HepG2 (cell line): ENCODE measurements around the gene SFT2D1. TPM values are rescaled to one million over a fixed set of nuclear protein-coding genes. Genes with fewer than 3 reads are reported as not detected.
A peak's percentile ranks its signal among the peaks of the same experiment; 100 is the strongest.

Experiments used
- ATAC-seq: fragments of 200-7000 bp; cut with Tn5 transposase; 3 replicates; pipeline ENCODE4 v1.9.1; 2020; ENCODE audit warnings: mild to moderate bottlenecking, moderate library complexity
- BruUV-seq: library from RNA; stranded (reverse); fragments of 400-500 nt; replicated peaks from 2 replicates; lab custom pipeline; 2021; lab: Mats Ljungman, UMichigan
- CTCF ChIA-PET: fragments of 300-600 bp; formaldehyde crosslinking; extraction: SDS; loops from one replicate; lab custom pipeline; 2021; ENCODE audit warnings: low total read pairs, inconsistent platforms, low intra/inter-chr PET ratio; lab: Yijun Ruan, JAX
- POLR2A ChIA-PET: fragments of 350-600 bp; sonication (Branson Sonifier 250); formaldehyde crosslinking; loops from one replicate; lab custom pipeline; 2020; ENCODE audit warnings: antibody characterized with exemption, inconsistent platforms; lab: Yijun Ruan, JAX
- DNase-seq: peaks from one replicate; pipeline ENCODE4 v3.0.0-alpha.2; 2015; ENCODE audit warnings: low spot score
- FAIRE-seq: peaks from 3 replicates; lab custom pipeline; 2011; peaks lifted over from hg19 to GRCh38; lab: Jason Lieb, UNC
- H2AFZ ChIP-seq: one replicate; pipeline ENCODE4 v1.6.1; 2011; ENCODE audit warnings: low read length, inconsistent platforms
- H3K27ac ChIP-seq: fragments of 300-600 bp; 3 replicates; pipeline ENCODE4 v1.8.0; 2011; ENCODE audit warnings: mixed run types, mild to moderate bottlenecking, mixed read lengths, low read length, inconsistent platforms; ENCODE audit not compliant: insufficient read depth; ENCODE audit errors: extremely low read length
- H3K27me3 ChIP-seq, 2 experiments: fragments of 200-600 bp in 1 of 2; 2 replicates in 1 of 2; 3 replicates in 1 of 2; pipeline versions ENCODE4 v1.6.0 to v1.8.0; 2011; ENCODE audit warnings: low read length in 2 of 2, mild to moderate bottlenecking in 2 of 2, moderate library complexity in 2 of 2, inconsistent platforms in 1 of 2; ENCODE audit not compliant: insufficient read depth in 2 of 2, control insufficient read depth in 1 of 2
- H3K36me3 ChIP-seq, 2 experiments: fragments of 200-600 bp in 1 of 2; replicated peaks in 1 of 2; 2 replicates in 1 of 2; 3 replicates in 1 of 2; pipeline versions ENCODE4 v1.5.1 to v1.8.0; 2011; ENCODE audit warnings: low read length in 2 of 2, inconsistent platforms in 1 of 2; ENCODE audit not compliant: insufficient read depth in 2 of 2, control insufficient read depth in 1 of 2
- H3K4me1 ChIP-seq: 2 replicates; pipeline ENCODE4 v1.5.1; 2012; ENCODE audit warnings: low read length, inconsistent platforms; ENCODE audit not compliant: insufficient read depth
- H3K4me2 ChIP-seq: 2 replicates; pipeline ENCODE4 v1.6.0; 2011; ENCODE audit warnings: low read depth, low read length, inconsistent platforms
- H3K4me3 ChIP-seq, 3 experiments: fragments of 200-600 bp in 1 of 3; sonication (generic), shearing (Covaris generic) in 1 of 3; replicated peaks in 1 of 3; 2 replicates each; pipeline ENCODE4 v1.5.1; 2011 to 2016; ENCODE audit warnings: low read length in 3 of 3, inconsistent platforms in 2 of 3, low read depth in 2 of 3, mild to moderate bottlenecking in 2 of 3, control low read depth in 1 of 3, mixed read lengths in 1 of 3; ENCODE audit not compliant: insufficient read depth in 1 of 3
- H3K79me2 ChIP-seq: one replicate; pipeline ENCODE4 v1.6.1; 2011; ENCODE audit warnings: low read length, inconsistent platforms; ENCODE audit not compliant: insufficient read depth
- H3K9ac ChIP-seq: 2 replicates; pipeline ENCODE4 v1.6.0; 2011; ENCODE audit warnings: mild to moderate bottlenecking, low read depth, low read length, inconsistent platforms; ENCODE audit not compliant: insufficient read depth
- H3K9me3 ChIP-seq: 2 replicates; pipeline ENCODE4 v1.5.1; 2012; ENCODE audit warnings: mild to moderate bottlenecking, low read length
- H4K20me1 ChIP-seq: 2 replicates; pipeline ENCODE4 v1.6.0; 2011; ENCODE audit warnings: inconsistent platforms, mild to moderate bottlenecking, low read length, moderate library complexity; ENCODE audit not compliant: insufficient read depth
- ELF3 ChIP-seq: IDR thresholded peaks from 2 replicates; pipeline ENCODE4 v1.6.1; 2016; ENCODE audit warnings: missing genetic modification reagents, missing compliant biosample characterization
- KAT2B ChIP-seq: fragments of 150-350 bp; IDR thresholded peaks from 2 replicates; pipeline ENCODE4 v1.6.1; 2014; ENCODE audit warnings: low read depth, low read length, borderline replicate concordance
- KDM2A ChIP-seq: sonication (generic); formaldehyde crosslinking; IDR thresholded peaks from 2 replicates; pipeline ENCODE4 v1.4.0; 2020; ENCODE audit warnings: low read depth, missing genetic modification reagents, borderline replicate concordance
- KLF11 ChIP-seq: IDR thresholded peaks from 2 replicates; pipeline ENCODE4 v1.6.1; 2016; ENCODE audit warnings: missing compliant biosample characterization
- MEIS1 ChIP-seq: sonication (generic); formaldehyde crosslinking; IDR thresholded peaks from 2 replicates; pipeline ENCODE4 v1.9.0; 2021; ENCODE audit warnings: mild to moderate bottlenecking, missing genetic modification reagents, moderate library complexity, borderline replicate concordance
- NFE2L2 ChIP-seq: fragments of 150-350 bp; IDR thresholded peaks from 2 replicates; pipeline ENCODE4 v1.6.1; 2014; ENCODE audit warnings: low read length
- NR2F6 ChIP-seq, 2 experiments: IDR thresholded peaks; 2 replicates each; pipeline ENCODE4 v1.6.1; 2016; ENCODE audit warnings: antibody characterized with exemption in 1 of 2, mild to moderate bottlenecking in 1 of 2
- PATZ1 ChIP-seq: sonication (generic); formaldehyde crosslinking; IDR thresholded peaks from 2 replicates; pipeline ENCODE4 v1.4.0; 2020; ENCODE audit warnings: missing genetic modification reagents
- RXRB ChIP-seq: IDR thresholded peaks from 2 replicates; pipeline ENCODE4 v1.6.1; 2016; ENCODE audit warnings: borderline replicate concordance, missing genetic modification reagents, missing compliant biosample characterization
- SMC3 ChIP-seq: IDR thresholded peaks from 2 replicates; pipeline ENCODE4 v1.6.1; 2011; ENCODE audit warnings: low read length, improper control_type of control experiment
- SP1 ChIP-seq, 2 experiments: fragments of 450-650 bp in 1 of 2; sonication (generic) in 1 of 2; formaldehyde crosslinking in 1 of 2; IDR thresholded peaks; 2 replicates each; pipeline versions ENCODE4 v1.4.0 to v1.6.1; 2016 to 2020; ENCODE audit warnings: missing genetic modification reagents in 1 of 2
- SYNCRIP ChIP-seq: fragments of 200-400 bp; formaldehyde crosslinking; IDR thresholded peaks from 2 replicates; pipeline ENCODE4 v1.6.1; 2018; ENCODE audit warnings: mild to moderate bottlenecking, low read depth, low read length; ENCODE audit not compliant: insufficient read depth
- TAF15 ChIP-seq: fragments of 200-400 bp; formaldehyde crosslinking; IDR thresholded peaks from one replicate; pipeline ENCODE4 v1.6.1; 2018; ENCODE audit warnings: mild to moderate bottlenecking, low read depth, low read length; ENCODE audit not compliant: poor library complexity, severe bottlenecking
- TBP ChIP-seq: sonication (generic); formaldehyde crosslinking; IDR thresholded peaks from 2 replicates; pipeline ENCODE4 v1.5.0; 2020; ENCODE audit warnings: missing genetic modification reagents
- THRA ChIP-seq: sonication (generic); formaldehyde crosslinking; IDR thresholded peaks from 2 replicates; pipeline ENCODE4 v1.4.0; 2020; ENCODE audit warnings: missing genetic modification reagents, borderline replicate concordance
- XRCC5 ChIP-seq: fragments of 200-400 bp; formaldehyde crosslinking; optimal IDR thresholded peaks from 2 replicates; pipeline ENCODE3; 2017; ENCODE audit warnings: mild to moderate bottlenecking, low read length
- YY1 ChIP-seq: IDR thresholded peaks from 2 replicates; pipeline ENCODE4 v1.6.1; 2011; ENCODE audit warnings: low read length, low read depth, moderate library complexity, mild to moderate bottlenecking; ENCODE audit not compliant: insufficient read depth, insufficient replicate concordance
- ZNF546 ChIP-seq: sonication (generic); formaldehyde crosslinking; conservative IDR thresholded peaks from 2 replicates; pipeline ENCODE4 v1.8.1; 2023; ENCODE audit warnings: mild to moderate bottlenecking, missing genetic modification reagents
- ZNF570 ChIP-seq: sonication (generic); formaldehyde crosslinking; IDR thresholded peaks from 2 replicates; pipeline ENCODE4 v1.4.0; 2020; ENCODE audit warnings: mild to moderate bottlenecking, missing genetic modification reagents, borderline replicate concordance
- WGBS: methylation state at CpG from one replicate; pipeline ENCODE4 v1.1.6; 2017; ENCODE audit warnings: low lambda C conversion rate; 5-methylcytosine and 5-hydroxymethylcytosine counted together
- in situ Hi-C: cut with HindIII; loops from 2 replicates; pipeline ENCODE4 v1.10.0; 2017; ENCODE audit warnings: low pct_unique_long_range_greater_than_20kb; ENCODE audit not compliant: extremely low pct_ligation_motif_present
- intact Hi-C: fragments of 100-400 bp; cut with micrococcal nuclease; formaldehyde crosslinking; loops from one replicate; pipeline ENCODE4 v1.10.0; 2022; ENCODE audit not compliant: unreplicated experiment
- polyA plus RNA-seq, 8 experiments: library from polyadenylated mRNA; depleted of rRNA in 3 of 8; stranded (reverse) in 7 of 8; unstranded in 1 of 8; fragments of >200 nt; fragmentation: Illumina TruSeq in 4 of 8; extraction: Trizol in 4 of 8; gene quantifications; 2 replicates each; pipeline versions ENCODE4 v1.2.1 to v1.2.3, GENCODE V29; 2011 to 2016; ENCODE audit warnings: low read depth in 4 of 8, missing spikeins in 1 of 8, mixed read lengths in 1 of 8; ENCODE audit not compliant: insufficient read depth in 1 of 8
- total RNA-seq, 5 experiments: library from RNA; depleted of rRNA; stranded (reverse); fragments of >200 nt; fragmentation: Illumina TruSeq; extraction: Trizol; gene quantifications; 2 replicates each; pipeline ENCODE4 v1.2.3, GENCODE V29; 2016; ENCODE audit warnings: low read depth in 1 of 5

SFT2D1 gene
- total and polyA plus RNA-seq, 2 of the 13 experiments (the other 11 are each of a cell fraction or from before 2014, with no cell fraction given), result 115 to 147 TPM

GRCh38 chr6:166314454-166314853, 27.9 kb downstream of the SFT2D1 start (continued):
- TF ChIP-seq TAF15 (no peak), KLF11 (CRISPR knock-in tag) (no peak), MEIS1 (CRISPR knock-in tag) (no peak), SP1 (IDR thresholded peaks at IDR 0.05) (no peak), SP1 (CRISPR knock-in tag; IDR thresholded peaks at IDR 0.05) (no peak), ZNF546 (CRISPR knock-in tag) (no peak), TBP (CRISPR knock-in tag) (no peak), KAT2B (no peak)

GRCh38 chr6:166313255-166314070, 28.9 kb downstream of the SFT2D1 start:
- peak; percentile 12 for FAIRE-seq
- in situ Hi-C loops (no loop called here), intact Hi-C loops (loop anchor here (1.0 to 2.0 kb wide), 3 partner anchors 39 to 87 kb away; no protein-coding TSS in a partner anchor)
- no peak overlapping the region for H3K4me2 ChIP-seq
- H3K27me3 ChIP-seq, result peaks cover 7 to 26% of the 10 kb centered on the region in 2 experiments; a peak in 4 of 5 replicates
- ATAC-seq, result peak; percentile 65
- CTCF ChIA-PET, result interaction anchor here (2.0 to 2.9 kb wide), 2 partner anchors 69 to 87 kb away, joined by 11 to 35 read pairs; partner anchors contain the start of gene MPC1
- no peaks in the 10 kb centered on the region for H3K36me3 ChIP-seq
- H3K4me1 ChIP-seq, result peaks cover 20% of the 10 kb centered on the region
- POLR2A ChIA-PET, result interaction anchor here (1.6 kb wide), 1 partner anchor 68 kb away, joined by 3 read pairs; no protein-coding TSS in a partner anchor
- no peaks in the 10 kb centered on the region for H4K20me1 ChIP-seq
- BruUV-seq, result no TSS peak
- H2AFZ ChIP-seq, result no peak overlapping the region
- H3K9me3 ChIP-seq, result no peaks in the 10 kb centered on the region
- WGBS, result 39% methylated on average over 18 of the region's 18 CpGs
- H3K79me2 ChIP-seq, result no peaks in the 10 kb centered on the region
- H3K27ac ChIP-seq, result no peak overlapping the region
- DNase-seq, result peak; percentile 41
- H3K4me3 ChIP-seq, result no peak overlapping the region
- no peak overlapping the region for H3K9ac ChIP-seq
- peak; percentile 51 for TF ChIP-seq SMC3
- peak; percentile 42; the same call in 1 of the 2 replicates for TF ChIP-seq THRA (CRISPR knock-in tag)
- TF ChIP-seq SYNCRIP, result no peak
- TF ChIP-seq ELF3 (CRISPR knock-in tag), result peak; percentile 25; the same call in 1 of the 2 replicates
- peak; percentile 49 for TF ChIP-seq XRCC5
- TF ChIP-seq NFE2L2, result no peak
- peak; percentile 69; the same call in 1 of the 2 replicates for TF ChIP-seq PATZ1 (CRISPR knock-in tag)
- no peak for TF ChIP-seq ZNF570
- TF ChIP-seq YY1, result peak; percentile 17
- no peak for TF ChIP-seq SP1 (IDR thresholded peaks at IDR 0.05)
- TF ChIP-seq SP1 (CRISPR knock-in tag; IDR thresholded peaks at IDR 0.05), result peak; percentile 22; the same call in 1 of the 2 replicates
- 0 out of 2 replicates have a peak, but pooled peaks have one; percentile 11 for TF ChIP-seq RXRB (CRISPR knock-in tag)
- peak; percentile 78 for TF ChIP-seq KDM2A (CRISPR knock-in tag)
- no peak for TF ChIP-seq NR2F6 (IDR thresholded peaks at IDR 0.05)
- TF ChIP-seq NR2F6 (CRISPR knock-in tag; IDR thresholded peaks at IDR 0.05), result 0 out of 2 replicates have a peak, but pooled peaks have one; percentile 33
